Measurements from ENCODE around the gene OR52A5. TPM values are rescaled to one million over a fixed set of nuclear protein-coding genes. Genes with fewer than 3 reads are reported as not detected.
"Not testable (repeated sequence)": the region's sequence is repeated elsewhere in the genome, so short reads cannot be mapped to it uniquely, and the experiment has no call there.

OR52A5 gene
- total RNA-seq, result not detected

GRCh38 chr11:5137996-5138395 is at the start of gene OR52A5:
TSS of gene OR52A5 (minus strand) at chr11:5138356. CDS start at chr11:5132642, 5,714 bp downstream.
- DNase-seq (ENCODE audit: low spot score) (no peak), ATAC-seq (no peak)

DNA sequence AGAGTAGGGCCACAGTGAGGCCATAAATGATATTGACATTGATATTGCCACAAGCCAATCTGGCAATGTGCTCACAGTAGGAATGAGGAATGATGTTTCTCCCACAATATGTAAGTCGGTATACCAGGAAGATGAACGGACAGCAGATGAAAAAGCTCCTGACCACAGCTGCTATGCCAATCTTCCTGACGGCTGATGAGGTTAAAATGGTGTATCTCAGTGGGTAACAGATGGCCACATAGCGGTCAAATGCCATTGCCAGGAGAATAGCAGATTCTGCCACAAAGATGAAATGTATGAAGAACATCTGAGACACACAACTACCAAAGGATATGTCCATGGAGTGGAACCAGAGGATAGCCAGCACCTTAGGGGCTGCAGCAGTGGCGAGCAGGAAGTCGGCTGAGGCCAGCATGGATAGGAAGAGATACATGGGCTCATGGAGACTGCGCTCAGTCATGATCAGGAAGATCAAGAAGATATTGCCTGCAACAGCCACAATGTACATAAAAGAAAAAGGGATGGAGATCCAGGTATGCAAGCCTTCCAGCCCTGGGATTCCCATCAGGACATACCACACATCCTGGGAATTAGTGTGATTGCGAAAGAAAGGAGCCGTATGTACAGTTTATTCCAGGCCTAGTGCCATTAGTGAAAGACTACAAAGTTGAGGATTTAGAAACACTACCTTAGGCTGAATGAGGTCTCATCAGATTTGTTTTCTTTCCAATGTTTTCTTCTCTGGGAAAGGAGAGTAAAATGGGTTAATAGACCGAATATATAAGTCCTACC is 40.1 kb upstream of the OR52A5 start:
- ATAC-seq, result no peak
- DNase-seq (ENCODE audit: low spot score), result no peak

DNA sequence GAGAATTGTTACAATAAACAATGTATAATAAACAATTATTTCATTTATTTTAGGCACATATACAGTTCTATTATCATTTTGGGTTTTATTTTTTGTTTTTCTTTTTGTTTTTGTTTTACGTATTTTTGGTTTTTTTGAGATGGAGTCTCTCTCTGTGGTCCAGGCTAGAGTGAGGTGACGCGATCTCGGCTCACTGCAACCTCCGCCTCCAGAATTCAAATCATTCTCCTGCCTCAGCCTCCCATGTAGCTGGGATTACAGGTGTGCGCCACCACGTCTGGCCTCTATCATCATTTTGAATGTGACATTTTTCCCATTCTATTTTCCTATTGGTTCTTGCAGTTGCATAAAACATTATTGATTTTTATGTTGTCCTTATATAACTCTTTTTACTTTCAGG is 36.8 kb upstream of the OR52A5 start:
- DNase-seq (ENCODE audit: low spot score) (no peak), ATAC-seq (no peak)

- ATAC-seq, result no peak
- no peak for DNase-seq (ENCODE audit: low spot score)
Observed at GRCh38 chr11:5171856-5172255, 33.7 kb upstream of the OR52A5 start.

DNA sequence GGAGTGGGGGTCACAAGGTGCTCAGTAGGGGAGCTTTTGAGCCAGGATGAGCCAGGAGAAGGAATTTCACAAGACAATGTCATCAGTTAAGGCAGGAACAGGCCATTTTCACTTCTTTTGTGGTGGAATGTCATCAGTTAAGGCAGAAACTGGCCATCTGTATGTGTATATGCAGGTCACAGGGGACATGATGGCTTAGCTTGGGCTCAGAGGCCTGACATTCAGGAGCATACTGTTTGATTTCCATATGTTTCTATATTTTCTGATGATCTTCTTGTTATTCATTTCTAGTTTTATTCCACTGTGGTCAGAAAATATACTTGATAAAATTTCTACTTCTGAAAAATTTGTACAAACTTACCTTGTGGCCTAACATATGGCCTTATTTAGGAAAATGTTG is 27.7 kb upstream of the OR52A5 start:
- not testable (repeated sequence) for DNase-seq (ENCODE audit: low spot score); ATAC-seq

- not testable (repeated sequence) for ATAC-seq; DNase-seq (ENCODE audit: low spot score)
Observed at GRCh38 chr11:5164807-5165206, 26.7 kb upstream of the OR52A5 start.

- DNase-seq (ENCODE audit: low spot score); ATAC-seq: not testable (repeated sequence)
Observed at GRCh38 chr11:5161045-5161444, 22.9 kb upstream of the OR52A5 start.

DNA sequence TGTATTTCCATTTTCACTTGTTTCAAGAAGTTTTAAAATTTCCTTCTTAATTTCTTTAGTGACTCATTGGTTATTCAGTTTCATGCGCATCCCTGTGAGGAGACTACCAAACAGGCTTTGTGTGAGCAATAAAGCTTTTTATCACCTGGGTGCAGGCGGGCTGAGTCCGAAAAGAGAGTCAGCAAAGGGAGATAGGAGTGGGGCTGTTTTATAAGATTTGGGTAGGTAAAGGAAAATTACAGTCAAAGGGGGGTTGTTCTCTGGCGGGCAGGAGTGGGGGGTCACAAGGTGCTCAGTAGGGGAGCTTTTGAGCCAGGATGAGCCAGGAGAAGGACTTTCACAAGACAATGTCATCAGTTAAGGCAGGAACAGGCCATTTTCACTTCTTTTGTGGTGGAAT is 22.1 kb upstream of the OR52A5 start:
- not testable (repeated sequence) for DNase-seq (ENCODE audit: low spot score); ATAC-seq

DNA sequence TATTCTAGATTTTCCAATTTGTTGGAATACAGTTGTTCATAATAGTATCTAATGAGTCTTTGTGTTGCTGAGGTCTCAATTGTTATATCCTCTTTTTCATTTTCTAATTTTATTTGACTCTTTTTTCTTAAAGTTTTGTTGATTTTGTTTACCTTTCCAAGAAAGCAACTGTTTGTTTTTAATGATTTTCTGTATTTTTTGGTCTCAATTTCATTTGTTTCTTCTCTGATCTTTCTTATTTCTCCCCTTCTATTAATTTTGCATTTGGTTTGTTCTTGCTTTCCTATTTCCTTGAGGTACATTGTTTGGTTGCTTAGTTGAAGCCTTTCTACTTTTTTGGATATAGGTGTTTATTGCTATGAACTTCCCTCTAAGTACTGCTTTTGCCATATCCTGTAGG is 21.6 kb upstream of the OR52A5 start:
- ATAC-seq, result no peak
- no peak for DNase-seq (ENCODE audit: low spot score)

GRCh38 chr11:5154657-5155056 is 16.5 kb upstream of the OR52A5 start, which contains the start of gene OR52A1:
TSS of gene OR52A1 (minus strand) at chr11:5154757. CDS start at chr11:5152369, 2,388 bp downstream.
- no peak for DNase-seq (ENCODE audit: low spot score)

GRCh38 chr11:5153574-5154431 is 15.6 kb upstream of the OR52A5 start:
- DNase-seq (ENCODE audit: low spot score) (no peak), ATAC-seq (no peak)

More at GRCh38 chr11:5154657-5155056, 16.5 kb upstream of the OR52A5 start, which contains the start of gene OR52A1:
- ATAC-seq, result no peak

DNA sequence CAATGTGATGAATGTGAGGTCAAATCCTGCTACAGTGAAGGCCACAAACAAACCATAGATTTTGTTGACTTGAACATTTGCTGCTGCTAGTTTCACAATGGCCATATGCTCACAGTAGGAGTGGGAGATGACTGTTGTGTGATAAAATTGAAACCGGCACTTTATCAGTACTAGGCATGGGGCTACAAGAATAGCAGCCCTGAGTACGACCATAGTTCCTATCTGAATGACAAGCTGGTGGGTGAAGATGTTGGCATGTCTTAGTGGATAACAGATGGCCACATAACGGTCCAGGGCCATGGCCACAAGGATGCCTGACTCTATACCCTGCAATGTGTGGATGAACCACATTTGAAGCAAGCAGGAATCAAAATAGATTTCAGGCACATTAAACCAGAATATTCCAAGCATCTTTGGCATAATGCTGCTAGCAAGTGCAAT is 13.6 kb upstream of the OR52A5 start:
- no peak for ATAC-seq

GRCh38 chr11:5144206-5144605 is 6.0 kb upstream of the OR52A5 start:
- ATAC-seq; DNase-seq (ENCODE audit: low spot score): not testable (repeated sequence)

More for the DNA sequence above, 13.6 kb upstream of the OR52A5 start:
- no peak for DNase-seq (ENCODE audit: low spot score)

- no peak for DNase-seq (ENCODE audit: low spot score)
- no peak for ATAC-seq
Observed at GRCh38 chr11:5137014-5137413, 1.1 kb downstream of the OR52A5 start.

DNA sequence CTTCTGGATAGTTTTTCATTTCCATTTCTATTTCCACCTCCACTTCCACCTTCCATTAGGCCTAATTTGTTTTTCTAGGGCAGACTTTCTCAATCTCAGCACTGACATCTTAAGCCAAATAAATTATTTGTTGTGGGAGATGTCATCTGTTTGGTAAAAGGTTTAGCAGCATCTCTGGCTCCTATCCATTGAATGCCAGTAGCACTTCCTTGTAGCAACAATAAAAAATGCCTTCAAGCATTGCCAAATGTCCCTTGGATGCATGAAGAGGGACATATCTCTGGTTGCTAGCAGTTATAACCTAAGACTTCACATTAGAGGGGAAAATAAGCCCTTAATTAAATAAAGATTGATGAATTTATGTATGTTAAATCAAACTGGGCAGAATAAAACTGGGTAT is 1.9 kb downstream of the OR52A5 start:
- ATAC-seq (no peak), DNase-seq (ENCODE audit: low spot score) (no peak)

GRCh38 chr11:5131584-5132335 is 6.4 kb downstream of the OR52A5 start:
- DNase-seq (ENCODE audit: low spot score) (no peak), ATAC-seq (no peak)

DNA sequence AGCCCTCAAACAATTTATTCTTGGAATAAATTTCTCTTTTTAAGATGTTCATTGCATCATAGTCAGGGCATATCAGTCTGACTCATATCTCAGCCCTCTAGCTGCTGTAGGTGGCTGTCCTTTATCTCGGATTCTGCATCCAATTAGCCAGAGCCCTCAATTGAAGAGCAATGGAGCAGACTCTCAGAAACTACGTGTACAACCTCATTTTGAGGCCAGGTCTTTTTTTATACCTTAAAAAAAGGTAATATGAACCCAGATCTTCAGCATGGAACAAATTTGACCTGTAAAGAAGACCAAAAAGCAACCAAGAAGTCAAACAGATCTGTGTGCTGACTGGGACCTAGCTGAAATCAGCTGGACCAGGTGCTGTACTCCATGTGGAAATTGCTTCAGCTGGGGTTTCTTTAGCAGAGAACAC is 8.7 kb downstream of the OR52A5 start:
- DNase-seq (ENCODE audit: low spot score) (no peak), ATAC-seq (no peak)

- DNase-seq (ENCODE audit: low spot score), result no peak
- no peak for ATAC-seq
Observed at GRCh38 chr11:5124891-5125620, 13.1 kb downstream of the OR52A5 start.

GRCh38 chr11:5123802-5124521 is 14.2 kb downstream of the OR52A5 start:
- DNase-seq (ENCODE audit: low spot score) (peak; percentile 54), ATAC-seq (peak; percentile 99)
